Parathyroid adenoma (tissue), 2 donors: ENCODE measurements around the gene TAF5L.

ENCODE experiments used
- H2AFZ ChIP-seq: fragments of 300-600 bp; sonication (generic); one replicate; pipeline ENCODE4 v1.7.0; 2017; ENCODE audit warnings: antibody characterized with exemption, mild to moderate bottlenecking
- H3K27ac ChIP-seq: fragments of 300-600 bp; sonication (generic); one replicate; pipeline ENCODE4 v1.7.0; 2017
- H3K27me3 ChIP-seq: fragments of 300-600 bp; sonication (generic); one replicate; pipeline ENCODE4 v1.7.0; 2017; ENCODE audit warnings: low read length; ENCODE audit not compliant: control insufficient read depth, insufficient read depth
- H3K36me3 ChIP-seq: fragments of 300-600 bp; sonication (generic); one replicate; pipeline ENCODE4 v1.7.0; 2017; ENCODE audit warnings: low read length; ENCODE audit not compliant: control insufficient read depth, insufficient read depth
- H3K4me1 ChIP-seq: fragments of 300-600 bp; sonication (generic); one replicate; pipeline ENCODE4 v1.7.0; 2017; ENCODE audit warnings: control low read depth
- H3K4me2 ChIP-seq: fragments of 300-600 bp; sonication (generic); one replicate; pipeline ENCODE4 v1.7.0; 2017; ENCODE audit warnings: low read length
- H3K4me3 ChIP-seq: fragments of 300-600 bp; sonication (generic); one replicate; pipeline ENCODE4 v1.7.0; 2017; ENCODE audit warnings: low read depth, low read length
- H3K79me2 ChIP-seq: fragments of 300-600 bp; sonication (generic); one replicate; pipeline ENCODE4 v1.7.0; 2017; ENCODE audit warnings: control low read depth
- H3K9ac ChIP-seq: fragments of 300-600 bp; sonication (generic); one replicate; pipeline ENCODE4 v1.7.0; 2017; ENCODE audit warnings: mild to moderate bottlenecking
- H3K9me3 ChIP-seq: fragments of 300-600 bp; sonication (generic); one replicate; pipeline ENCODE4 v1.7.0; 2017; ENCODE audit warnings: low read length; ENCODE audit not compliant: control insufficient read depth
- TF ChIP-seq, protein P1 (sequence below): fragments of 300-600 bp; sonication (generic); IDR thresholded peaks from one replicate; pipeline ENCODE4 v1.7.0; 2017; ENCODE audit warnings: antibody characterized with exemption, mild to moderate bottlenecking
- donor health status: primary hyperparathyroidism.

TAF5L gene

DNA sequence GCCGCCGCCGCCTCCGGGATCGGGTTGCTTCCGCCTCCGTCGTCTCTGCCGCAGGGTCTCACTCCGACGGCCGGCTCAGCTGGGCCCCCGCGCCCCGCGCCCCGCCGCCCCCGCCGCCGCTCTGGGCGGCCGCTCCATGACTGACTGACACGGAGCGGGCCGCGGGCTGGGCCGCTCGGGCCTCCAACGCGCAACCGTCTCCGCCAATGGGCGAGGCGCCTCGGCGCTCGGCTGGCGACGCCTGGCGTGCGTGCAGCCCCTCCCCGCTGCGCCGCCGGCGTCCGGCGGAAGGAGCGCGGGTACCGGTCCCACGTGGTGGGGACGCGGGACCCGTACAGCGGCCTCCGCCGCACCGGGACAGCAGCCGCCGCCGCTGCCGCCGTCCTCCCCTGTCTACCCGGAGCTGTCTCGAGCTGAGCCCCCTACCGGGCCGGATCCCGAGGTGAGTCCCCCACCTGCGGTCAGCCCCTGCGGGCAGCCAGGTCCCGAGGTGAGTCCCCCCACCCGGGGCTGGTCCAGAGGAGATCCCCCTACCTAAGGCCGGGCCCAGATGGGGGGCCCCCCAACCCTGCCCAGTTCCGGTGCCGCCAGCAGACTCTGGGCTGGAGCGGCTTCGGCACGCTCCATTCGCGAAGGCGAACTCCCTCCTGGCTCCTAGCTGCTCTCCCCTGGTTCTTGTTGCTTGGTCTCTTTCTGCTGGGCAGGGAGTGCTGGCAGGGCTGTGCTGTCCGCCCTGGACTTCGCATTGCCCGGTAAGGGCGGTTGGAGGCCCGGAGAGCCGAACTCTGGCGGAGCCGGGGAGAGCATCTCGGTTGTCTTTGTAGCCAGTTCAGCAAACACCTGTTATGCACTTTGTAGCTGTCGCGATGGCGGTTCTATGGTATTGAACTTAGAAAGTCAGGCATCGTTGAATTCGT lies at the start of gene TAF5L, which contains the start of gene URB2:
TSS of gene TAF5L (minus strand) at position 208 of the 917 bp plus-strand sequence. CDS start 11,640 bp downstream, outside the sequence.
TSS of gene URB2 (plus strand) at position 333 of the 917 bp plus-strand sequence. CDS start 1,387 bp downstream, outside the sequence.
- Histone ChIP-seq H3K4me3 (peak within 1 kb of the TSS; percentile 92), H3K79me2 (peaks cover 19% of the 10 kb centered on the region), H3K4me1 (no peaks in the 10 kb centered on the region), H3K9ac (peak within 1 kb of the TSS; percentile 37), H2AFZ (peak within 1 kb of the TSS; percentile 88), H3K27ac (peak within 1 kb of the TSS; percentile 15), H3K36me3 (no peaks in the 10 kb centered on the region), H3K27me3 (no peaks in the 10 kb centered on the region), H3K4me2 (peak within 1 kb of the TSS; percentile 95), H3K9me3 (no peaks in the 10 kb centered on the region)
- TF ChIP-seq, protein P1, sequence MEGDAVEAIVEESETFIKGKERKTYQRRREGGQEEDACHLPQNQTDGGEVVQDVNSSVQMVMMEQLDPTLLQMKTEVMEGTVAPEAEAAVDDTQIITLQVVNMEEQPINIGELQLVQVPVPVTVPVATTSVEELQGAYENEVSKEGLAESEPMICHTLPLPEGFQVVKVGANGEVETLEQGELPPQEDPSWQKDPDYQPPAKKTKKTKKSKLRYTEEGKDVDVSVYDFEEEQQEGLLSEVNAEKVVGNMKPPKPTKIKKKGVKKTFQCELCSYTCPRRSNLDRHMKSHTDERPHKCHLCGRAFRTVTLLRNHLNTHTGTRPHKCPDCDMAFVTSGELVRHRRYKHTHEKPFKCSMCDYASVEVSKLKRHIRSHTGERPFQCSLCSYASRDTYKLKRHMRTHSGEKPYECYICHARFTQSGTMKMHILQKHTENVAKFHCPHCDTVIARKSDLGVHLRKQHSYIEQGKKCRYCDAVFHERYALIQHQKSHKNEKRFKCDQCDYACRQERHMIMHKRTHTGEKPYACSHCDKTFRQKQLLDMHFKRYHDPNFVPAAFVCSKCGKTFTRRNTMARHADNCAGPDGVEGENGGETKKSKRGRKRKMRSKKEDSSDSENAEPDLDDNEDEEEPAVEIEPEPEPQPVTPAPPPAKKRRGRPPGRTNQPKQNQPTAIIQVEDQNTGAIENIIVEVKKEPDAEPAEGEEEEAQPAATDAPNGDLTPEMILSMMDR, result no peak

DNA sequence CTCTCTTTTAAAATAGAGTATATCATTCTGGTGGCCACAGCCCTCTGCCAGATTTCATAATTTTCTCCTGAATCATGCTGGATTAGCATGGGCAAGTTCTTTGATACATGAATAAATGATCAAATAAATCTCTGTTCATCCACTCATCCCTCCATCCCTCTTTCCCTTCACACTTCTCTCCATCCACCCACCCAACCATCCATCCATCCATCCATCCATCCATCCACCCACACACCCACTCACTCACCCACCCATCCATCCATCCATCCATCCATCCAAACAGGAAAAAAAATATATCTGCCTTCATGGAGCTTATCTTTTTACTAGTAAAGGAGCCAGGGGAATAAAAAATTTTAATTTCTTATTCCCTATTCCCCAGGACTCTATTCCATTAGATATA lies 49.5 kb upstream of the TAF5L start:
- H3K79me2 ChIP-seq, result no peaks in the 10 kb centered on the region
- no peaks in the 10 kb centered on the region for H3K9me3 ChIP-seq
- no peak overlapping the region for H3K4me2 ChIP-seq
- TF ChIP-seq, protein P1, result no peak
- H3K36me3 ChIP-seq, result no peaks in the 10 kb centered on the region
- no peak overlapping the region for H2AFZ ChIP-seq
- H3K27ac ChIP-seq, result no peak overlapping the region
- H3K4me1 ChIP-seq, result no peaks in the 10 kb centered on the region
- no peak overlapping the region for H3K9ac ChIP-seq
- H3K4me3 ChIP-seq, result no peak overlapping the region
- H3K27me3 ChIP-seq, result no peaks in the 10 kb centered on the region

DNA sequence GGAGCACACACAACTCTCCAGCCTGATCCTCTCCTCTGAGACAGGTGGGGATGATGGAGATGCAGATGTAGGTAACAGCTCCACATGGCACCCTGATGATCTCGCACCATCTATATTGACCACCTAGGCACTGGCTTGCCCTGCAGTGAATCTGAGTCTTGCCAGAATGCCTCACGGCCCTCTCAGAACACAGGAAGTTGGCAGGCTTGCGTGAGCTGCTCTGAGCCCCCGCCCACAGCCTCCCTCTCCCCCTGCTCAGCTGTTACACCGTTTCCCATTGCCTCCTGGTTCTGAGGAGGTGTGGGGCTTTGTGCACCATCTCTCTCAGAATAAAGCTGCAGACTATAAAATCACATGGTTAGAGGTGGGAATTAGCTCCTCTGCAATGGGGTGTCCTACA lies 48.1 kb upstream of the TAF5L start:
- H3K9me3 ChIP-seq, result no peaks in the 10 kb centered on the region
- TF ChIP-seq, protein P1, result no peak
- H3K27me3 ChIP-seq, result no peaks in the 10 kb centered on the region
- no peak overlapping the region for H3K4me3 ChIP-seq
- H2AFZ ChIP-seq, result no peak overlapping the region
- H3K4me1 ChIP-seq, result no peaks in the 10 kb centered on the region
- H3K36me3 ChIP-seq, result no peaks in the 10 kb centered on the region
- no peak overlapping the region for H3K27ac ChIP-seq
- no peak overlapping the region for H3K4me2 ChIP-seq
- H3K9ac ChIP-seq, result no peak overlapping the region
- H3K79me2 ChIP-seq, result no peaks in the 10 kb centered on the region

DNA sequence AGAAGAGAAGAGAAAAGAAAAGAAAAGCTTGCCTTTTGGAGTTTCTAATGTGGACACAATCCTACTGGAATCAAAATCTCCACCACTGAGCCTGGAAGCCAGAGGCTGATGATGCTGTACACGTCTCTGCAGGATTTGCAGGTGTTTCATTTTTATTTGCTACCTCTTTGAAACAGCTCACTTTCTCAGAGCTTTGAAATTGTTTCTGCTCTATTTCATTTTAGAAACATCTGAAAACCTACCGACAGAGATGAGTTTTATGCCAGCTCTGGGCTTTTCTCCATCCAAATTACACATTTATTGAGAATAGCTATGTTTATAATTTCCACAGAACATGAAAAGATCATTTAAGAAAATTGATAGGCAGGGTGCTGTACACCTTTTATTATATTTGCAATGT lies 46.3 kb upstream of the TAF5L start:
- TF ChIP-seq, protein P1, result no peak
- Histone ChIP-seq H3K4me3 (no peak overlapping the region), H3K4me2 (no peak overlapping the region), H3K79me2 (no peaks in the 10 kb centered on the region), H3K9me3 (no peaks in the 10 kb centered on the region), H3K4me1 (no peaks in the 10 kb centered on the region), H2AFZ (no peak overlapping the region), H3K9ac (no peak overlapping the region), H3K27ac (no peak overlapping the region), H3K27me3 (no peaks in the 10 kb centered on the region), H3K36me3 (no peaks in the 10 kb centered on the region)
